HG03571 (cell line): ENCODE results near the gene TNS2.

Experiments used
- ATAC-seq: cut with Tn5 transposase; IDR thresholded peaks from one replicate; pipeline ENCODE4 v1.9.1; 2021; ENCODE audit not compliant: unreplicated experiment

Gene TNS2

GRCh38 chr12:53057816-53058500 lies 8.1 kb downstream of the TNS2 start:
- no peak for ATAC-seq

- no peak for ATAC-seq
Observed at GRCh38 chr12:53058674-53059433, 9.0 kb downstream of the TNS2 start.

DNA sequence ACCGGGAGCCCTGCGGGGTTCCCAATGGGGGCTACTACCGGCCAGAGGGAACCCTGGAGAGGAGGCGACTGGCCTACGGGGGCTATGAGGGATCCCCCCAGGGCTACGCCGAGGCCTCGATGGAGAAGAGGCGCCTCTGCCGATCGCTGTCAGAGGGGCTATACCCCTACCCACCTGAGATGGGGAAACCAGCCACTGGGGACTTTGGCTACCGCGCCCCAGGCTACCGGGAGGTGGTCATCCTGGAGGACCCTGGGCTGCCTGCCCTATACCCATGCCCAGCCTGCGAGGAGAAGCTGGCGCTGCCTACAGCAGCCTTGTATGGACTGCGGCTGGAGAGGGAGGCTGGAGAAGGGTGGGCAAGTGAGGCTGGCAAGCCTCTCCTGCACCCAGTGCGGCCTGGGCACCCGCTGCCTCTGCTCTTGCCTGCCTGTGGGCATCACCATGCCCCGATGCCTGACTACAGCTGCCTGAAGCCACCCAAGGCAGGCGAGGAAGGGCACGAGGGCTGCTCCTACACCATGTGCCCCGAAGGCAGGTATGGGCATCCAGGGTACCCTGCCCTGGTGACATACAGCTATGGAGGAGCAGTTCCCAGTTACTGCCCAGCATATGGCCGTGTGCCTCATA lies 9.7 kb downstream of the TNS2 start:
- no peak for ATAC-seq

DNA sequence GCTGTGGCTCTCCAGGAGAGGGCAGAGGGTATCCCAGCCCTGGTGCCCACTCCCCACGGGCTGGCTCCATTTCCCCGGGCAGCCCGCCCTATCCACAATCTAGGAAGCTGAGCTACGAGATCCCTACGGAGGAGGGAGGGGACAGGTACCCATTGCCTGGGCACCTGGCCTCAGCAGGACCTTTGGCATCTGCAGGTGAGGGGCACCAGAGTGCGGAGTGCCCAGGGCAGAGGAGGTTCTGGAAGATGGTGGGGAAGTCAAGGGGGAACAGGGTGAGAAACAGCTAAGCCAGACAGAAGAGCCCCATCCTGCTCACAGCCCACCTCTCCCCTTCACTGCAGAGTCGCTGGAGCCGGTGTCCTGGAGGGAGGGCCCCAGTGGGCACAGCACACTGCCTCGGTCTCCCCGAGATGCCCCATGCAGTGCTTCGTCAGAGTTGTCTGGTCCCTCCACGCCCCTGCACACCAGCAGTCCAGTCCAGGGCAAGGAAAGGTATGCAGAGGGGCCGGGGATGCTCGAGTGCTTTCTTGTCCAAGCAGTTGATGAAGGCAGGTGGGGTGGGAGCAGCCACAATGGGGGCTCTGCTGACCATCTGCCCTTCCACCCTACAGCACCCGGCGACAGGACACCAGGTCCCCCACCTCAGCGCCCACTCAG lies 10.3 kb downstream of the TNS2 start:
- no peak for ATAC-seq

DNA sequence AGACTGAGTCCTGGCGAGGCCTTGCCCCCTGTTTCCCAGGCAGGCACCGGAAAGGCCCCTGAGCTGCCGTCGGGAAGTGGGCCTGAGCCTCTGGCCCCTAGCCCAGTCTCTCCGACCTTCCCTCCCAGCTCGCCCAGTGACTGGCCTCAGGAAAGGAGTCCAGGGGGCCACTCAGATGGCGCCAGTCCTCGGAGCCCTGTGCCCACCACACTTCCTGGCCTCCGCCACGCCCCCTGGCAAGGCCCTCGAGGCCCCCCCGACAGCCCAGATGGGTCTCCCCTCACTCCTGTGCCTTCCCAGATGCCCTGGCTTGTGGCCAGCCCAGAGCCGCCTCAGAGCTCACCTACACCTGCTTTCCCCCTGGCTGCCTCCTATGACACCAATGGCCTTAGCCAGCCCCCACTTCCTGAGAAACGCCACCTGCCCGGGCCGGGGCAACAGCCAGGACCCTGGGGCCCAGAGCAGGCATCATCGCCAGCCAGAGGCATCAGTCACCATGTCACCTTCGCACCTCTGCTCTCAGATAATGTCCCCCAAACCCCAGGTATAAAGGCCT lies 10.9 kb downstream of the TNS2 start:
- no peak for ATAC-seq

GRCh38 chr12:53061404-53062010 lies 11.6 kb downstream of the TNS2 start:
- no peak for ATAC-seq

GRCh38 chr12:53062011-53062961 lies 12.4 kb downstream of the TNS2 start:
- no peak for ATAC-seq

DNA sequence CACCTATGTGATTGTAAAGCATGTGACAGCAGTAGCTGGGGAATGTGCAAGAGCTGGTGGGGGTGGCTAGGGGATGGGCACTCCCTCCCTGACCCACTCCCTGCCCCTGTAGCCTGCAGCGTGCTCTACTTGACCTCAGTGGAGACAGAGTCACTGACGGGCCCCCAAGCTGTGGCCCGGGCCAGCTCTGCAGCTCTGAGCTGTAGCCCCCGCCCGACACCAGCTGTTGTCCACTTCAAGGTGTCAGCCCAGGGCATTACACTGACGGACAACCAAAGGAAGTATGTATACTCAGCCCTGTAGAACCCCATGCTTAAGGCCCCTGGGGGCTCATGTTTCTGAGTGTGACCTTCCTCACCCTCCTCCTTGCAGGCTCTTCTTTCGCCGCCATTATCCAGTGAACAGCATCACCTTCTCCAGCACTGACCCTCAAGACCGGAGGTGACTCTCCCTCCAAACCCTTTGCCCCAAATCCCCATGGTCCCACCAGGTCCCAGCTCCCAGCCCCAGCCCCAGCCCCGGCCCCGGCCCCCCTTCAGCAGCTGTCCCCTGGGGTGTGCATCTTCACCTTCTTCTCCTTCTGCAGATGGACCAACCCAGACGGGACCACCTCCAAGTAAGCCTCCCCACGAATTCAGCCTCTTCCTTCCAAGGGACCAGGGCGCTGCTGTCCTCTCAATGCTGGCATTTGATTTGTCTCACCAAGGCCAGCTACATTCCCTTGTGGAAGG lies 13.3 kb downstream of the TNS2 start:
- no peak for ATAC-seq

GRCh38 chr12:53063708-53064612 lies 14.1 kb downstream of the TNS2 start:
- no peak for ATAC-seq

GRCh38 chr12:53064613-53065436 lies 15.0 kb downstream of the TNS2 start:
- ATAC-seq: no peak

DNA sequence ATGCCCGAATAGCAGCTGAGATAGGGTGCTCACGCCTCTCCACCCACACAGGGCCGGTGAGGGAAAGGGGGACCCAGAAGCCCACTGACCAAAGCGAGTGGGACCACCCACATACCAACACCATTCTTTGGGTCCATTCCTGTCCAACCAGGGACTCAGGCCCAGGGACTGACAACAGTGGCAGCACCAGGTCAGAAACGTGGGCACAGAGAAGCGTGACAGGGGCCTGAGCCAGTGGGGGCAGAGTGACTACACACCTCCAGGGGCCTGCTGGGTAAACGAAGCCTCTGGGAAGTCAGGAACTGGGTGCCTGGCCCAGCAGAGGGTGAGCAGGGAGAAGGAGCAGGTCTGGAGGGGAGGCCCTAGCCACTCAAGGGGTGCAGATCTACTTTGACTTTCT lies 15.6 kb downstream of the TNS2 start:
- ATAC-seq: no peak

- ATAC-seq: no peak
Observed at GRCh38 chr12:53065975-53066931, 16.4 kb downstream of the TNS2 start.

- no peak for ATAC-seq
Observed at GRCh38 chr12:53067074-53067992, 17.5 kb downstream of the TNS2 start.

DNA sequence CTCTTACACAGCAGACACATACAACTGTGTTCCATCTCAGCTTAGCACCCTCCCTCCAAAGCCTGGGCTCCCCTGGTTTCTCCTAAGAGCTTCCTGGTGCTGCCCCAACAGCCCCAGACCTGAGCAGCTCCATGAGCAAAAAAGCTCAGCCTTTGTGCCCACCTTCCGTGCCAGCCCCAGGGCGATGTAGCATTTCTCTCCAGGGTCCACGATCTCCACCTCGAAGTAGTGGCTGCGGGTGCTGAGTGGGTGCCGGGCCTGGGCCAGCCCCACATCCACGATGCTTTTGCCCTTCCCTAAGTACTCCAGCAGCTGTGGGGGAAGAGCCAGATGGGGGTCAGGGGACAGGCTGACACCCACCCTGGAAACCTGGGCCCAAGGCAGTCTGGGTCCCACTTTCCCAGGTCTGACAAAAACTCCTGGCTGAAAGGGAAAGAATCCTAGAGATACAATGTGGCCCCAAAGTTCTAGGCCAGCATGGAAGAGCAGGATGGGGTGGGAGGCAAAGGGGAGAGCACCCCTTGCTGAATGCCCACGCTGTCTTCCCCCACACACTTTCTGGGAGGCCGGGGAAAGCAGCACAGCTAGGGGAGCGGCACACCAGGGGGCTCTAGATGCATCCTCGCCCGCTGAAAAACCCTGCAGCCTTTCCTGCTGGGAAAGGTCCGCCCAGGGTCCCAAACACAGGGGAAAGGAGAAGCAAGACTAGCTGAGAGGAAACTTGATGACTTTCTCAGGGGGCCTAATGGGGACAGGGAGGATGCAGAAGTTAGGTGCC lies 18.3 kb downstream of the TNS2 start:
- no peak for ATAC-seq
